HepG2 (cell line): ENCODE measurements around the gene FUT8. TPM values are rescaled to one million over a fixed set of nuclear protein-coding genes. Genes with fewer than 3 reads are reported as not detected.

Experiments used
- ATAC-seq: fragments of 200-7000 bp; cut with Tn5 transposase; 3 replicates; pipeline ENCODE4 v1.9.1; 2020; ENCODE audit warnings: mild to moderate bottlenecking, moderate library complexity
- BruUV-seq: library from RNA; stranded (reverse); fragments of 400-500 nt; replicated peaks from 2 replicates; lab custom pipeline; 2021; lab: Mats Ljungman, UMichigan
- CTCF ChIA-PET: fragments of 300-600 bp; formaldehyde crosslinking; extraction: SDS; loops from one replicate; lab custom pipeline; 2021; ENCODE audit warnings: low total read pairs, inconsistent platforms, low intra/inter-chr PET ratio; lab: Yijun Ruan, JAX
- POLR2A ChIA-PET: fragments of 350-600 bp; sonication (Branson Sonifier 250); formaldehyde crosslinking; loops from one replicate; lab custom pipeline; 2020; ENCODE audit warnings: antibody characterized with exemption, inconsistent platforms; lab: Yijun Ruan, JAX
- DNase-seq: peaks from one replicate; pipeline ENCODE4 v3.0.0-alpha.2; 2015; ENCODE audit warnings: low spot score
- FAIRE-seq: peaks from 3 replicates; lab custom pipeline; 2011; peaks lifted over from hg19 to GRCh38; lab: Jason Lieb, UNC
- H2AFZ ChIP-seq: one replicate; pipeline ENCODE4 v1.6.1; 2011; ENCODE audit warnings: low read length, inconsistent platforms
- H3K27ac ChIP-seq: fragments of 300-600 bp; 3 replicates; pipeline ENCODE4 v1.8.0; 2011; ENCODE audit warnings: mixed run types, mild to moderate bottlenecking, mixed read lengths, low read length, inconsistent platforms; ENCODE audit not compliant: insufficient read depth; ENCODE audit errors: extremely low read length
- H3K27me3 ChIP-seq, 2 experiments: fragments of 200-600 bp in 1 of 2; 2 replicates in 1 of 2; 3 replicates in 1 of 2; pipeline versions ENCODE4 v1.6.0 to v1.8.0; 2011; ENCODE audit warnings: low read length in 2 of 2, mild to moderate bottlenecking in 2 of 2, moderate library complexity in 2 of 2, inconsistent platforms in 1 of 2; ENCODE audit not compliant: insufficient read depth in 2 of 2, control insufficient read depth in 1 of 2
- H3K36me3 ChIP-seq, 2 experiments: fragments of 200-600 bp in 1 of 2; replicated peaks in 1 of 2; 2 replicates in 1 of 2; 3 replicates in 1 of 2; pipeline versions ENCODE4 v1.5.1 to v1.8.0; 2011; ENCODE audit warnings: low read length in 2 of 2, inconsistent platforms in 1 of 2; ENCODE audit not compliant: insufficient read depth in 2 of 2, control insufficient read depth in 1 of 2
- H3K4me1 ChIP-seq: 2 replicates; pipeline ENCODE4 v1.5.1; 2012; ENCODE audit warnings: low read length, inconsistent platforms; ENCODE audit not compliant: insufficient read depth
- H3K4me2 ChIP-seq: 2 replicates; pipeline ENCODE4 v1.6.0; 2011; ENCODE audit warnings: low read depth, low read length, inconsistent platforms
- H3K4me3 ChIP-seq, 3 experiments: fragments of 200-600 bp in 1 of 3; sonication (generic), shearing (Covaris generic) in 1 of 3; replicated peaks in 1 of 3; 2 replicates each; pipeline ENCODE4 v1.5.1; 2011 to 2016; ENCODE audit warnings: low read length in 3 of 3, inconsistent platforms in 2 of 3, low read depth in 2 of 3, mild to moderate bottlenecking in 2 of 3, control low read depth in 1 of 3, mixed read lengths in 1 of 3; ENCODE audit not compliant: insufficient read depth in 1 of 3
- H3K79me2 ChIP-seq: one replicate; pipeline ENCODE4 v1.6.1; 2011; ENCODE audit warnings: low read length, inconsistent platforms; ENCODE audit not compliant: insufficient read depth
- H3K9ac ChIP-seq: 2 replicates; pipeline ENCODE4 v1.6.0; 2011; ENCODE audit warnings: mild to moderate bottlenecking, low read depth, low read length, inconsistent platforms; ENCODE audit not compliant: insufficient read depth
- H3K9me3 ChIP-seq: 2 replicates; pipeline ENCODE4 v1.5.1; 2012; ENCODE audit warnings: mild to moderate bottlenecking, low read length
- H4K20me1 ChIP-seq: 2 replicates; pipeline ENCODE4 v1.6.0; 2011; ENCODE audit warnings: inconsistent platforms, mild to moderate bottlenecking, low read length, moderate library complexity; ENCODE audit not compliant: insufficient read depth
- BHLHE40 ChIP-seq: IDR thresholded peaks from 2 replicates; pipeline ENCODE4 v1.6.1; 2011; ENCODE audit warnings: low read length, improper control_type of control experiment
- CREM ChIP-seq, 2 experiments: sonication (generic) in 1 of 2; formaldehyde crosslinking in 1 of 2; IDR thresholded peaks; 2 replicates each; pipeline versions ENCODE4 v1.4.0 to v1.6.1; 2016 to 2020; ENCODE audit warnings: antibody characterized with exemption in 1 of 2, mild to moderate bottlenecking in 1 of 2, missing genetic modification reagents in 1 of 2
- ELF4 ChIP-seq: sonication (generic); formaldehyde crosslinking; IDR thresholded peaks from 2 replicates; pipeline ENCODE4 v1.5.0; 2020; ENCODE audit warnings: missing genetic modification reagents, mild to moderate bottlenecking, moderate library complexity, borderline replicate concordance
- HNF1A ChIP-seq, 2 experiments: sonication (generic) in 1 of 2; formaldehyde crosslinking in 1 of 2; IDR thresholded peaks; 2 replicates each; pipeline versions ENCODE4 v1.4.0 to v1.6.1; 2016 to 2020; ENCODE audit warnings: borderline replicate concordance in 1 of 2, low read depth in 1 of 2, mild to moderate bottlenecking in 1 of 2, missing genetic modification reagents in 1 of 2
- MEIS1 ChIP-seq: sonication (generic); formaldehyde crosslinking; IDR thresholded peaks from 2 replicates; pipeline ENCODE4 v1.9.0; 2021; ENCODE audit warnings: mild to moderate bottlenecking, missing genetic modification reagents, moderate library complexity, borderline replicate concordance
- STAT6 ChIP-seq: sonication (generic); formaldehyde crosslinking; IDR thresholded peaks from 2 replicates; pipeline ENCODE4 v1.4.0; 2020; ENCODE audit warnings: missing genetic modification reagents, mild to moderate bottlenecking, borderline replicate concordance
- ZNF350 ChIP-seq: sonication (generic); formaldehyde crosslinking; IDR thresholded peaks from 2 replicates; pipeline ENCODE4 v1.4.0; 2020; ENCODE audit warnings: mild to moderate bottlenecking, low read depth, missing genetic modification reagents, borderline replicate concordance
- WGBS: methylation state at CpG from one replicate; pipeline ENCODE4 v1.1.6; 2017; ENCODE audit warnings: low lambda C conversion rate; 5-methylcytosine and 5-hydroxymethylcytosine counted together
- in situ Hi-C: cut with HindIII; loops from 2 replicates; pipeline ENCODE4 v1.10.0; 2017; ENCODE audit warnings: low pct_unique_long_range_greater_than_20kb; ENCODE audit not compliant: extremely low pct_ligation_motif_present
- intact Hi-C: fragments of 100-400 bp; cut with micrococcal nuclease; formaldehyde crosslinking; loops from one replicate; pipeline ENCODE4 v1.10.0; 2022; ENCODE audit not compliant: unreplicated experiment
- polyA plus RNA-seq, 8 experiments: library from polyadenylated mRNA; depleted of rRNA in 3 of 8; stranded (reverse) in 7 of 8; unstranded in 1 of 8; fragments of >200 nt; fragmentation: Illumina TruSeq in 4 of 8; extraction: Trizol in 4 of 8; gene quantifications; 2 replicates each; pipeline versions ENCODE4 v1.2.1 to v1.2.3, GENCODE V29; 2011 to 2016; ENCODE audit warnings: low read depth in 4 of 8, missing spikeins in 1 of 8, mixed read lengths in 1 of 8; ENCODE audit not compliant: insufficient read depth in 1 of 8
- total RNA-seq, 5 experiments: library from RNA; depleted of rRNA; stranded (reverse); fragments of >200 nt; fragmentation: Illumina TruSeq; extraction: Trizol; gene quantifications; 2 replicates each; pipeline ENCODE4 v1.2.3, GENCODE V29; 2016; ENCODE audit warnings: low read depth in 1 of 5
- TF ChIP-seq, protein P1 (sequence below): sonication (generic); formaldehyde crosslinking; IDR thresholded peaks from 2 replicates; pipeline ENCODE4 v1.5.0; 2020; ENCODE audit warnings: missing genetic modification reagents, mild to moderate bottlenecking, borderline replicate concordance
- TF ChIP-seq, protein P2 (sequence below): sonication (generic); formaldehyde crosslinking; IDR thresholded peaks from 2 replicates; pipeline ENCODE4 v1.8.1; 2023; ENCODE audit warnings: mild to moderate bottlenecking, inconsistent platforms, moderate library complexity, missing genetic modification reagents, borderline replicate concordance

The FUT8 gene
- total and polyA plus RNA-seq, 2 of the 13 experiments (the other 11 are each of a cell fraction or from before 2014, with no cell fraction given): 9.3 to 17.5 TPM

GRCh38 chr14:65558363-65558762, 145.8 kb downstream of the FUT8 start (continued):
- TF ChIP-seq STAT6 (CRISPR knock-in tag) (no peak), ELF4 (CRISPR knock-in tag) (no peak)
- TF ChIP-seq, protein P1, sequence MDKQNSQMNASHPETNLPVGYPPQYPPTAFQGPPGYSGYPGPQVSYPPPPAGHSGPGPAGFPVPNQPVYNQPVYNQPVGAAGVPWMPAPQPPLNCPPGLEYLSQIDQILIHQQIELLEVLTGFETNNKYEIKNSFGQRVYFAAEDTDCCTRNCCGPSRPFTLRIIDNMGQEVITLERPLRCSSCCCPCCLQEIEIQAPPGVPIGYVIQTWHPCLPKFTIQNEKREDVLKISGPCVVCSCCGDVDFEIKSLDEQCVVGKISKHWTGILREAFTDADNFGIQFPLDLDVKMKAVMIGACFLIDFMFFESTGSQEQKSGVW (CRISPR knock-in tag): no peak

GRCh38 chr14:65560340-65561027, 148.0 kb downstream of the FUT8 start:
- POLR2A ChIA-PET: no interaction called here
- peaks cover under 1% of the 10 kb centered on the region; the same call in 1 of the 2 replicates for H3K4me1 ChIP-seq
- no peak overlapping the region for H3K9ac ChIP-seq
- no TSS peak for BruUV-seq
- no peak for DNase-seq
- in situ Hi-C loops: no loop called here
- 90% methylated on average over 2 of the region's 2 CpGs for WGBS
- no peak overlapping the region for H3K4me3 ChIP-seq
- no peaks in the 10 kb centered on the region for H3K27me3 ChIP-seq
- no peaks in the 10 kb centered on the region for H3K79me2 ChIP-seq
- no peaks in the 10 kb centered on the region for H3K9me3 ChIP-seq
- FAIRE-seq: no peak
- no peak overlapping the region for H3K4me2 ChIP-seq
- CTCF ChIA-PET: no interaction called here
- H3K36me3 ChIP-seq: no peaks in the 10 kb centered on the region
- H3K27ac ChIP-seq: no peak overlapping the region
- H2AFZ ChIP-seq: no peak overlapping the region
- H4K20me1 ChIP-seq: no peaks in the 10 kb centered on the region
- intact Hi-C loops: no loop called here
- ATAC-seq: no peak
- TF ChIP-seq MEIS1 (CRISPR knock-in tag): no peak
- TF ChIP-seq HNF1A (IDR thresholded peaks at IDR 0.05; ENCODE audit: low read depth): no peak
- TF ChIP-seq HNF1A (CRISPR knock-in tag; IDR thresholded peaks at IDR 0.05; ENCODE audit: borderline replicate concordance): no peak
- no peak for TF ChIP-seq ZNF350
- no peak for TF ChIP-seq BHLHE40
- TF ChIP-seq, protein P2, sequence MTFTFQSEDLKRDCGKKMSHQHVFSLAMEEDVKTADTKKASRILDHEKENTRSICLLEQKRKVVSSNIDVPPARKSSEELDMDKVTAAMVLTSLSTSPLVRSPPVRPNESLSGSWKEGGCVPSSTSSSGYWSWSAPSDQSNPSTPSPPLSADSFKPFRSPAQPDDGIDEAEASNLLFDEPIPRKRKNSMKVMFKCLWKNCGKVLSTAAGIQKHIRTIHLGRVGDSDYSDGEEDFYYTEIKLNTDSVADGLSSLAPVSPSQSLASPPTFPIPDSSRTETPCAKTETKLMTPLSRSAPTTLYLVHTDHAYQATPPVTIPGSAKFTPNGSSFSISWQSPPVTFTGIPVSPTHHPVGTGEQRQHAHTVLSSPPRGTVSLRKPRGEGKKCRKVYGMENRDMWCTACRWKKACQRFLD (CRISPR knock-in tag): no peak
- TF ChIP-seq CREM (IDR thresholded peaks at IDR 0.05): no peak
- no peak for TF ChIP-seq CREM (CRISPR knock-in tag; IDR thresholded peaks at IDR 0.05)
